ENCODE results near the gene TBC1D10A. TPM values are rescaled to one million over a fixed set of nuclear protein-coding genes. Genes with fewer than 3 reads are reported as not detected.

Gene TBC1D10A
- total RNA-seq, 1 donor from 2014 or later: 29.6 TPM

DNA sequence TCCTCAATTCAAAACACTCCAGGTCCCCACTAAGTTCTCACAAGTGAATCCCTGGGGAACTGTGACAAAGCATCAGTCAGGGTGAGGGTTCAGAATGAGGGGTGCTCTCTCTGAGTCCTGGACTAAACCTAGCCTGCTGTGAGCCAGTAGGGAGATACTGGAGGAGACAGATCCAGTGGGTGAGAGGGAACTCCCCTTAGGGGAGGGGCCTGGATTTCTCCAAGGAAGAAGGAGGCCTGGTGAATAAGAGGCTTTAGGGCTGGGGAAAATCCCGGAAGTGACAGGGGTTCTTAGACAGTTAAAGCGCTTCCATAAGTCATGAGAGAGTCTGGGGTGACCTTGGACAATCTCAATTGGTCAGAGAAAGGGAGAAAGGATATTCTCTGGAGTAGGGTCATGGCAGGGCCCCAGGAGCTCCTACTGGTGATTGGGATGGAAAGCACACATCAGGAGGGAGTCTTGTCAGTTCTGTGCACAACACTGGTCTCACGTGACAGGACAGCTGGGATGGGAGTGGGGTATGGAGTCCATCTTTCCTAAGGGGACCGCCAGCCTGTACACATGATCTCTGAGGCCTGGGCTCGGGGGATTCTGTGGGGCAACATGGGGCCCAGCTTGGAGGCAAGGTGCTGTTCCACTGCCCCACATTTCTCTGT, 1.5 kb downstream of the TBC1D10A start:
- H3K4me1 ChIP-seq: peaks cover 57% of the 10 kb centered on the region
- peak; percentile 8 for ATAC-seq

GRCh38 chr22:30324014-30324730, 2.6 kb downstream of the TBC1D10A start:
- Histone ChIP-seq H3K4me1 (peaks cover 68% of the 10 kb centered on the region), H3K27me3 (no peaks in the 10 kb centered on the region), H3K4me3 (peak overlapping the region; percentile 98), H3K9me3 (no peaks in the 10 kb centered on the region), H3K36me3 (peaks cover 14% of the 10 kb centered on the region), H3K27ac (peak overlapping the region; percentile 87)
- ATAC-seq: no peak
- DNase-seq: no peak
- TF ChIP-seq, protein P1, sequence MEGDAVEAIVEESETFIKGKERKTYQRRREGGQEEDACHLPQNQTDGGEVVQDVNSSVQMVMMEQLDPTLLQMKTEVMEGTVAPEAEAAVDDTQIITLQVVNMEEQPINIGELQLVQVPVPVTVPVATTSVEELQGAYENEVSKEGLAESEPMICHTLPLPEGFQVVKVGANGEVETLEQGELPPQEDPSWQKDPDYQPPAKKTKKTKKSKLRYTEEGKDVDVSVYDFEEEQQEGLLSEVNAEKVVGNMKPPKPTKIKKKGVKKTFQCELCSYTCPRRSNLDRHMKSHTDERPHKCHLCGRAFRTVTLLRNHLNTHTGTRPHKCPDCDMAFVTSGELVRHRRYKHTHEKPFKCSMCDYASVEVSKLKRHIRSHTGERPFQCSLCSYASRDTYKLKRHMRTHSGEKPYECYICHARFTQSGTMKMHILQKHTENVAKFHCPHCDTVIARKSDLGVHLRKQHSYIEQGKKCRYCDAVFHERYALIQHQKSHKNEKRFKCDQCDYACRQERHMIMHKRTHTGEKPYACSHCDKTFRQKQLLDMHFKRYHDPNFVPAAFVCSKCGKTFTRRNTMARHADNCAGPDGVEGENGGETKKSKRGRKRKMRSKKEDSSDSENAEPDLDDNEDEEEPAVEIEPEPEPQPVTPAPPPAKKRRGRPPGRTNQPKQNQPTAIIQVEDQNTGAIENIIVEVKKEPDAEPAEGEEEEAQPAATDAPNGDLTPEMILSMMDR (IDR thresholded peaks at IDR 0.05): no peak
- intact Hi-C loops (cut with DNase I): no loop called here

More for the DNA sequence above, 1.5 kb downstream of the TBC1D10A start:
- Histone ChIP-seq H3K36me3 (peaks cover 11% of the 10 kb centered on the region), H3K27ac (peak overlapping the region; percentile 87), H3K9me3 (no peaks in the 10 kb centered on the region), H3K27me3 (no peaks in the 10 kb centered on the region), H3K4me3 (peak overlapping the region; percentile 98)
- TF ChIP-seq, protein P1 (IDR thresholded peaks at IDR 0.05): no peak
- intact Hi-C loops (cut with DNase I): no loop called here
- DNase-seq: no peak

- Histone ChIP-seq H3K4me3 (no peak overlapping the region), H3K36me3 (peaks cover 14% of the 10 kb centered on the region), H3K27ac (no peak overlapping the region), H3K27me3 (no peaks in the 10 kb centered on the region), H3K4me1 (peaks cover 77% of the 10 kb centered on the region), H3K9me3 (no peaks in the 10 kb centered on the region)
- intact Hi-C loops (cut with DNase I): no loop called here
- TF ChIP-seq, protein P1 (IDR thresholded peaks at IDR 0.05): no peak
- no peak for DNase-seq
- no peak for ATAC-seq
These were observed 3.5 kb downstream of the TBC1D10A start for GRCh38 chr22:30323246-30323645.

DNA sequence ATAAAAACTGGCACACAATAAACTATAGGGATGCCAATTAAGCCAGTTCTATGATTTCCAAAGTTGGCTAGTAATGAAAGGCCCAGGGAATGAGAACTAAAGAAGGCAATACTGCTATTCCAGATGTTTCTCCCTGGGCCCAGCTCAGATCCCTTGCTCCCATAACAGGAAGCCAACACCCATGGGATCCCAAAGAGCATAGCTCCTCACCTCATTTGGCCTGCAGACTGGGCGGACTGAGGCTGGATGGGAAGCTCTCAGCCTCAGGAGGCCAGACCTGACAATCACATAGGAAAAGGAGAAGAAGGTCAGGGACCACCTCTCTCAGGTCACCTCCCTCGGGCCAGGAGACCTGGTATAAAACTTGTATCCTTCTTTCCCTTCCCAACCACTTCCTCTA, 5.3 kb downstream of the TBC1D10A start:
- ATAC-seq: no peak
- peak overlapping the region; percentile 24 for H3K27ac ChIP-seq
- intact Hi-C loops (cut with DNase I): no loop called here

DNA sequence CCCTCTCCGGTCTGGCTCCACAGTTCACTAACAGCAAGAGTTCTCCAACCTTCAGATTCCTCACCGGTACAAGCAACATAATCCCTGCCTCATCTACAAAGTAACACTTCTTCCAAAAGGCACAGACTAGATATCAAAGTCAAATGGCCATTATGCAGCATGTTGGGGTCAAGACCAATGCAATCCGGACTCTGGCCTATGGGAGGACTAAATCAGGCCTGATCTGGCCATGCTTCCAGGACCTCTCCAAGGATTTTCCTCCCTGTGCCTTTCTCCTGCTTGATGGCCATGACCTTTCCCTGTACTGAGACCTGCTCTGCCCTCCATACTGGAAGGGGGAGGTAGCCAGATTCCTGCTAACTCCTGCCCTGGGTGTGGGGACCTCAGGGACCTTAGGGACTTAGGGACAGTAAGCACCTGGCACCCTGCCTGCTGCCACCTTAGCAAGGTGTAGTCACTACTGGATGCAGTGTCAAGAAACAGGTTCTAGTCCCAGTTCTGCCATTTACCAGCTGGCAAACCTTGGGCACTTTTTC, 6.7 kb downstream of the TBC1D10A start:
- Histone ChIP-seq H3K27me3 (no peaks in the 10 kb centered on the region), H3K36me3 (peaks cover 14% of the 10 kb centered on the region), H3K9me3 (no peaks in the 10 kb centered on the region), H3K27ac (no peak overlapping the region), H3K4me3 (no peak overlapping the region), H3K4me1 (peaks cover 92% of the 10 kb centered on the region)
- DNase-seq (no peak), ATAC-seq (no peak)
- TF ChIP-seq, protein P1 (IDR thresholded peaks at IDR 0.05): no peak
- intact Hi-C loops (cut with DNase I): no loop called here

More for the DNA sequence above, 5.3 kb downstream of the TBC1D10A start:
- Histone ChIP-seq H3K36me3 (peaks cover 14% of the 10 kb centered on the region), H3K27me3 (no peaks in the 10 kb centered on the region), H3K9me3 (no peaks in the 10 kb centered on the region), H3K4me1 (peaks cover 88% of the 10 kb centered on the region), H3K4me3 (no peak overlapping the region)
- TF ChIP-seq, protein P1 (IDR thresholded peaks at IDR 0.05): no peak
- no peak for DNase-seq

Measured in upper lobe of right lung (tissue), 1 donor.